HL-60/S4 treated with retinoic acid at 250 ng/mL for 4 days and 3 days (cell line): Measurements from ENCODE around the gene NFATC2.
"Not testable (repeated sequence)": the region's sequence is repeated elsewhere in the genome, so short reads cannot be mapped to it uniquely, and the experiment has no call there.

Experiments
- in situ Hi-C: fragments of 300-500 bp; cut with MboI; formaldehyde crosslinking; loops from 2 replicates; pipeline ENCODE4 v1.7.0; 2022; ENCODE audit warnings: low sequenced_read_pairs

NFATC2 gene

GRCh38 chr20:51541189-51542032 lies 1.1 kb downstream of the NFATC2 start:
- in situ Hi-C loops: no loop called here

GRCh38 chr20:51540580-51540979 lies 1.9 kb downstream of the NFATC2 start:
- in situ Hi-C loops: no loop called here

GRCh38 chr20:51540074-51540473 lies 2.4 kb downstream of the NFATC2 start:
- in situ Hi-C loops: not testable (repeated sequence)

GRCh38 chr20:51536116-51537069 lies 6.1 kb downstream of the NFATC2 start:
- in situ Hi-C loops: no loop called here

GRCh38 chr20:51535674-51536073 lies 6.8 kb downstream of the NFATC2 start:
- in situ Hi-C loops: no loop called here

- in situ Hi-C loops: no loop called here
These were observed 7.5 kb downstream of the NFATC2 start for GRCh38 chr20:51535075-51535386.

- in situ Hi-C loops: no loop called here
These were observed 9.0 kb downstream of the NFATC2 start for GRCh38 chr20:51533291-51534172.

GRCh38 chr20:51532577-51533191 lies 9.8 kb downstream of the NFATC2 start:
- in situ Hi-C loops: no loop called here

- in situ Hi-C loops: no loop called here
These were observed 10.6 kb downstream of the NFATC2 start for GRCh38 chr20:51531712-51532456.

GRCh38 chr20:51531141-51531710 lies 11.3 kb downstream of the NFATC2 start:
- in situ Hi-C loops: no loop called here

- in situ Hi-C loops: no loop called here
These were observed 12.8 kb downstream of the NFATC2 start for GRCh38 chr20:51529758-51530157.

GRCh38 chr20:51529081-51529681 lies 13.3 kb downstream of the NFATC2 start:
- in situ Hi-C loops: no loop called here

- in situ Hi-C loops: no loop called here
These were observed 14.1 kb downstream of the NFATC2 start for GRCh38 chr20:51528263-51529027.

- in situ Hi-C loops: no loop called here
These were observed 15.8 kb downstream of the NFATC2 start for GRCh38 chr20:51526754-51527153.

- in situ Hi-C loops: no loop called here
These were observed 16.4 kb downstream of the NFATC2 start for GRCh38 chr20:51526106-51526470.

- in situ Hi-C loops: no loop called here
These were observed 17.0 kb downstream of the NFATC2 start for GRCh38 chr20:51525241-51526105.

GRCh38 chr20:51523276-51524013 lies 19.1 kb downstream of the NFATC2 start:
- in situ Hi-C loops: no loop called here
